SU-DHL-6 (cell line): ENCODE measurements around the gene MSANTD1.

Source experiments
- CTCF ChIP-seq: fragments of 200-600 bp; sonication (generic); IDR thresholded peaks from one replicate; pipeline ENCODE4 v1.5.1; 2017; ENCODE audit warnings: antibody characterized with exemption, mild to moderate bottlenecking, low read length, moderate library complexity; ENCODE audit not compliant: insufficient read depth, poor library complexity, severe bottlenecking
- EZH2phosphoT487 ChIP-seq: fragments of 200-600 bp; sonication (generic), shearing (Covaris generic); conservative IDR thresholded peaks from 2 replicates; pipeline ENCODE4 v1.6.1; 2018; ENCODE audit warnings: mild to moderate bottlenecking, antibody characterized with exemption, low read length, moderate library complexity, mixed read lengths

- TF ChIP-seq CTCF = no peak
- no peak for TF ChIP-seq EZH2phosphoT487
Measured at GRCh38 chr4:3226467-3226866, 22.5 kb upstream of the MSANTD1 start.
